Duodenal mucosa (tissue), 2 donors: Measurements from ENCODE around the gene RNF186.
"Not testable (repeated sequence)": the region's sequence is repeated elsewhere in the genome, so short reads cannot be mapped to it uniquely, and the experiment has no call there.

ENCODE experiments used
- H3K27ac ChIP-seq: one replicate; pipeline ENCODE4 v1.7.0; 2013; ENCODE audit warnings: low read depth, low read length
- H3K27me3 ChIP-seq, 2 donors: one replicate each; pipeline ENCODE4 v1.7.0; 2013; ENCODE audit warnings: low read length in 2 of 2, control low read depth in 1 of 2; ENCODE audit not compliant: insufficient read depth in 2 of 2, control insufficient read depth in 1 of 2
- H3K36me3 ChIP-seq, 2 donors: one replicate each; pipeline ENCODE4 v1.7.0; 2013; ENCODE audit warnings: low read length in 2 of 2, control low read depth in 1 of 2; ENCODE audit not compliant: insufficient read depth in 2 of 2, control insufficient read depth in 1 of 2
- H3K4me1 ChIP-seq, 2 donors: one replicate each; pipeline ENCODE4 v1.7.0; 2013; ENCODE audit warnings: low read length in 2 of 2, control low read depth in 1 of 2; ENCODE audit not compliant: insufficient read depth in 2 of 2, control insufficient read depth in 1 of 2
- H3K4me3 ChIP-seq, 2 donors: one replicate each; pipeline ENCODE4 v1.7.0; 2013; ENCODE audit warnings: low read length in 2 of 2, low read depth in 1 of 2
- H3K9ac ChIP-seq, 2 donors: one replicate each; pipeline ENCODE4 v1.7.0; 2013; ENCODE audit warnings: low read length in 2 of 2, low read depth in 1 of 2
- H3K9me3 ChIP-seq, 2 donors: one replicate each; pipeline ENCODE4 v1.7.0; 2013; ENCODE audit warnings: low read length in 2 of 2, control low read depth in 1 of 2; ENCODE audit not compliant: control insufficient read depth in 1 of 2

RNF186 gene

DNA sequence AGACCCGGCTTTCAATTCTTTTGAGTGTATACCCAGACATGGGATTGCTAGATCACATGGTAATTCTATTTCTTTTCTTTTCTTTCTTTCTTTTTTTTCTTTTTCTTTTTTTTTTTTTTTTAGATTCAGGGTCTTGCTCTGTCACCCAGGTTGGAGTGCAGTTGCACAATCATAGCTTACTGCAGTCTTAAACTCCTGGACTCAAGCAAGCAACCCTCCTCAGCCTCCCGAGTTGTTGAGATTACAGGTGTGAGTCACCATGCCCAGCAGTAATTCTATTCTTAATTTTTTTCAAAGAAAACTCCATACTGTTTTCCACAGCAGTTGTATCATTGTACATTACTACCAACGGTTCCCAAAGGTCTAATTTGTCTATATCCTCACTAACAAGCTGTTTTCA lies 13.5 kb upstream of the RNF186 start:
- no peak overlapping the region for H3K9ac ChIP-seq
- H3K4me3 ChIP-seq, result no peak overlapping the region
- peaks cover 4 to 9% of the 10 kb centered on the region in 2 donors for H3K4me1 ChIP-seq
- no peak overlapping the region for H3K27ac ChIP-seq
- no peaks in the 10 kb centered on the region for H3K36me3 ChIP-seq
- H3K27me3 ChIP-seq, result no peaks in the 10 kb centered on the region
- H3K9me3 ChIP-seq, result no peaks in the 10 kb centered on the region

GRCh38 chr1:19825298-19825697 lies 10.2 kb upstream of the RNF186 start:
- H3K4me3 ChIP-seq, result no peak overlapping the region
- no peaks in the 10 kb centered on the region for H3K9me3 ChIP-seq
- H3K4me1 ChIP-seq, result peaks cover 4 to 9% of the 10 kb centered on the region in 2 donors
- no peaks in the 10 kb centered on the region for H3K27me3 ChIP-seq
- no peaks in the 10 kb centered on the region for H3K36me3 ChIP-seq
- H3K9ac ChIP-seq, result no peak overlapping the region
- no peak overlapping the region for H3K27ac ChIP-seq

DNA sequence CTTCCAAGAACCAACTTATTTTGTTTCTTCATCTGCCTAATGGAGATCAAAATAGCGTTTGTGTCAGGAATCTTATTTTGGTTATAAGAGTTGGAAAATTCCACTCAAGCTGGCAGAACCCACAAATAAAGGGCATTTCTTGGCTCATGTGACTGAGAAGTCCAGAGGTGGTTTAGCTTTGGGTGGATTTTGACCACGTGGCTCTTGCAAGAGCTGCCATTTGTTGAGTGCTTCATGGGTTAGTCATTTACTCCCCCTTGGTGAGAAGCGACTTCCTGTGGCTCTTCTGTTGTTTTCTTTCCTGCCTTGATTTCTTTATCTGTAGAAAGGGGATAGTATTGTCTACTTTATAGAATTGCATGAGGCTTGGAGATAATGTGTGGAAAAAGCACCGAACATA lies 9.5 kb upstream of the RNF186 start:
- no peaks in the 10 kb centered on the region for H3K9me3 ChIP-seq
- H3K36me3 ChIP-seq, result no peaks in the 10 kb centered on the region
- no peak overlapping the region for H3K9ac ChIP-seq
- H3K4me1 ChIP-seq, result peaks cover 4 to 9% of the 10 kb centered on the region in 2 donors
- no peaks in the 10 kb centered on the region for H3K27me3 ChIP-seq
- no peak overlapping the region for H3K27ac ChIP-seq
- no peak overlapping the region for H3K4me3 ChIP-seq

DNA sequence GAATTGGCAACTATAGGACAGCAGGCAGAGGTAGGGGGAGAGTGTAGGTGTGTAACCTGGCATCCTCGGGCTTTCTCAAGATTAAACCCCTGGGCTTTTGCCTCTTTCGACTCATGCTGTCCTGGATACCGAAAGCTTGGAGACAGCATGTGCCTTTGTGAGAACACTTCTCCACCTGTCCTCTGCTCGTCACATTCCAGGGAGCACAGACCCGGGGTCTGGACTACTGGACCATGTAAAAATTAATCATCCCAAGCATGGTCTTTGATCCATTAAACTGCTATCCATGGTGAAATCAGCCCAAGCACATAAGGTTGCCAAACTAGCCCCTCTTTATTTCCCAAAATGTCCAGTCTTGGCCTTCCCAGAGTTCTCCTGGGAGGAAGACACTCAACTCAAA lies 9.0 kb upstream of the RNF186 start:
- Histone ChIP-seq H3K27me3 (no peaks in the 10 kb centered on the region), H3K4me1 (peaks cover 6 to 9% of the 10 kb centered on the region in 2 donors), H3K9me3 (no peaks in the 10 kb centered on the region), H3K36me3 (no peaks in the 10 kb centered on the region), H3K4me3 (no peak overlapping the region), H3K9ac (no peak overlapping the region), H3K27ac (no peak overlapping the region)

DNA sequence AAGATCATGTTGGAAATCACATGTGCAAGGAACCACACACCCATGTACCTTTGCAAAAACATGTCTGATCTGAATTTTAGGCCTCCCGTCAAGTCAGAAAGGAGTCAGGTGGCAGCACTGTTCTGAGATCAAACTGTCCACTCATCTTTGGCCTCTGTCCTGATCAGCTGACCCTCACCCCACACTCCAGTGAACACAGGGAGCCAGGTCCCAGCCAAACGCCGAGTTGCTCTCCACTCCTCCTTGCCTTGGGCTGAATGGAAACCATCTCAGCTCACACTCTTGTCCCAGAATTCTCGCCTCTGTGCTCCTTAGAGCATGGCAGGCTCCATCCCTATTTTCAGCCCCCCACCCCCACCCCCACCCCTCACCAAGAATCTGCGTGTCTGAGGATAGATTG lies 4.6 kb upstream of the RNF186 start:
- Histone ChIP-seq H3K4me3 (no peak overlapping the region), H3K4me1 (peaks cover 5 to 8% of the 10 kb centered on the region in 2 donors), H3K36me3 (no peaks in the 10 kb centered on the region), H3K27ac (no peak overlapping the region), H3K9ac (no peak overlapping the region), H3K27me3 (no peaks in the 10 kb centered on the region), H3K9me3 (no peaks in the 10 kb centered on the region)

DNA sequence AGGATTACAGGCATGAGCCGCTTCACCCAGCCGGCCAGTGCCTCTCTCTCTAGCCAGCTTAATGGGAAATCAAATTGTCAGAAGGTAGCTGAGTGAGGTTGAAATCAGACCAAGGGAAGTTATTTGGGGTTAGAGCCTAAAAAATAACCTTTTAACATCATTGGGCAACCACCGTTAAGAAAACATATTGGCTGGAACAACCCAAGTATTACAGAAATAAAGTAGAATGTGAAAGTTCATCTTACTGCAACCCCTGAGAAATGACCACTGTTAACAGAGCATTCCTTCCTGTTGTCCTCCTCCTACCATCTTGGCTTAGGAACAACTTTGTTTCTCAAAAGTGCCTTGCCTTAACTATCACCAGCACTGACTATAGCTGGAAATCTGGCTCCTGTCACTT lies 3.2 kb upstream of the RNF186 start:
- no peaks in the 10 kb centered on the region for H3K36me3 ChIP-seq
- no peak overlapping the region for H3K27ac ChIP-seq

DNA sequence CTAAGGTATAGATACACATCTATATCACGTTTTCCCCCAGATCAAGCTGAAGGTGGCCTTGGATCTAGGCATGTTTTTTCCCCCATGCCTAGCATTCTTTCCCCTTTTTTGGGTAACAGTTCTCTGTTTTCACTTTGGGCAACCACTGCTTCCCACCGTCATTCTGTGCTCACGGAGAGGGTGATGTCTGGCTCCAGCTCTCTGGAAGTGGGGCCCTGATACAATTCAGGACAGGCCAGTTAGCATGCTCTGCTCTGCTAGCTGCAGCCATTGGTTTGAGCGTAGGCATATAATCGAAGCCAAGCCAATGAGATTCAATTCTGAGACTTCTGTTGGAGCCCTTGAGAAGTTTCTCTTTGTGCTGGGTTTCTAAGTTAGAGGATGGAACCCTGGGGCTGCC lies 2.1 kb upstream of the RNF186 start:
- Histone ChIP-seq H3K9me3 (no peaks in the 10 kb centered on the region), H3K27me3 (no peaks in the 10 kb centered on the region), H3K4me3 (no peak overlapping the region), H3K27ac (no peak overlapping the region), H3K9ac (no peak overlapping the region), H3K36me3 (no peaks in the 10 kb centered on the region), H3K4me1 (peaks cover 8 to 12% of the 10 kb centered on the region in 2 donors)

More for the DNA sequence above, 3.2 kb upstream of the RNF186 start:
- H3K9me3 ChIP-seq, result no peaks in the 10 kb centered on the region
- no peak overlapping the region for H3K4me3 ChIP-seq
- H3K9ac ChIP-seq, result no peak overlapping the region
- no peaks in the 10 kb centered on the region for H3K27me3 ChIP-seq
- peaks cover 5 to 8% of the 10 kb centered on the region in 2 donors for H3K4me1 ChIP-seq

- Histone ChIP-seq H3K9ac (peak overlapping the region in 1 of 2 donors; percentile 72), H3K27ac (peak overlapping the region; percentile 86), H3K4me1 (peaks cover 8 to 13% of the 10 kb centered on the region in 2 donors)
- not testable (repeated sequence) for H3K36me3 ChIP-seq, H3K9me3 ChIP-seq, H3K27me3 ChIP-seq, H3K4me3 ChIP-seq
Observed at GRCh38 chr1:19816737-19817086, 1.6 kb upstream of the RNF186 start.

GRCh38 chr1:19815801-19816736 lies 986 bp upstream of the RNF186 start:
- H3K27me3 ChIP-seq, result no peaks in the 10 kb centered on the region
- H3K36me3 ChIP-seq, result no peaks in the 10 kb centered on the region
- peak overlapping the region; percentile 86 for H3K27ac ChIP-seq
- peak overlapping the region; percentile 71 to 72 for H3K9ac ChIP-seq
- H3K4me3 ChIP-seq, result peak overlapping the region; percentile 14 to 40
- peaks cover 8 to 15% of the 10 kb centered on the region in 2 donors for H3K4me1 ChIP-seq
- no peaks in the 10 kb centered on the region for H3K9me3 ChIP-seq

DNA sequence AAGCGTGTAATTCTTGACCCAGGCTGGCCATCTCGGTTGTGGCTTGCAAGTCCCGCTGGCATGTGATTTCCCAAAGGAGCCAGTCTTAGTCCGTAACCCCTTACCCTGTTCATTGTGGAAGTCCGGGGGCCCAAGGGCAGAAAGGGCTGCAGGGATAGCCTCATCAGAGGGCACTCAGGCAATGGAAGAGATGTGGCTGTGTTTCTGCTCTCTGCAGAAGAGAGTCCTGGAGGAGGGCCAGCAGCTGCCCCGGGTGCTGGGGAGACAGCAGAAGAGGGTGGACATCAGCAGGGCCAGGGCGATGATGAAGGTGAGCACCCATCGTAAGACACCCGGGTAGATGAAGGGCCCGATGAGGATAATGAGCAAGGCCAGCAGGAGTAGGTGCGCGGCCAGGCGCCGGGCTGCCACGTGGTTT lies 830 bp downstream of the RNF186 start:
- H3K9me3 ChIP-seq, result no peaks in the 10 kb centered on the region
- H3K27ac ChIP-seq, result peak overlapping the region; percentile 89
- peak overlapping the region; percentile 82 to 85 for H3K9ac ChIP-seq
- H3K4me1 ChIP-seq, result peaks cover 16 to 19% of the 10 kb centered on the region in 2 donors
- H3K27me3 ChIP-seq, result no peaks in the 10 kb centered on the region
- no peaks in the 10 kb centered on the region for H3K36me3 ChIP-seq
- H3K4me3 ChIP-seq, result peak overlapping the region; percentile 72 to 75
